ENCODE measurements around the gene LTV1. TPM values are rescaled to one million over a fixed set of nuclear protein-coding genes. Genes with fewer than 3 reads are reported as not detected.

LTV1 gene
- total RNA-seq, 1 donor, result 16.6 TPM

GRCh38 chr6:143912671-143913070, 69.5 kb downstream of the LTV1 start:
- Histone ChIP-seq H3K4me2 (ENCODE audit: insufficient read depth, low read length) (no peak overlapping the region), H3K4me3 (ENCODE audit: insufficient read depth, low read length) (no peak overlapping the region), H3K4me1 (ENCODE audit: insufficient read depth, low read length) (no peaks in the 10 kb centered on the region), H2AFZ (ENCODE audit: low read length) (no peak overlapping the region), H3K9me3 (ENCODE audit: low read depth, low read length) (no peaks in the 10 kb centered on the region), H4K20me1 (ENCODE audit: insufficient read depth, low read length) (no peaks in the 10 kb centered on the region), H3K27ac (ENCODE audit: low read depth, low read length) (no peak overlapping the region), H3K36me3 (ENCODE audit: insufficient read depth, low read length) (no peaks in the 10 kb centered on the region), H3K27me3 (ENCODE audit: insufficient read depth, low read length) (peaks cover 10% of the 10 kb centered on the region), H3K79me2 (ENCODE audit: insufficient read depth, low read length) (no peaks in the 10 kb centered on the region)
- no peak for TF ChIP-seq CTCF (IDR thresholded peaks at IDR 0.05; ENCODE audit: extremely low read depth, low read depth, low read length)
- DNase-seq (ENCODE audit: insufficient read length, low spot score, missing footprints), result no peak

Small RNAs within 50 kb of the gene (small RNA-seq; reads per million reads assigned to genes)
- not detected for gene ZC2HC1B

Other genes starting within 250 kb of the LTV1 start
- gene PHACTR2, start 165.4 kb upstream of the LTV1 start, total RNA-seq, result 71.7 and 76.9 TPM in 2 replicates
- not detected in 2 replicates for gene ZC2HC1B, start 21.1 kb downstream of the LTV1 start, total RNA-seq
- 16.6 and 22.4 TPM in 2 replicates for gene PLAGL1, start 164.9 kb downstream of the LTV1 start, total RNA-seq

Data from osteoblast (primary cell).